ENCODE data around the gene EFNA5.

EFNA5 gene

GRCh38 chr5:107670932-107671741, at the start of gene EFNA5:
TSS of gene EFNA5 (minus strand) at chr5:107670937.
- Histone ChIP-seq H3K36me3 (ENCODE audit: insufficient read depth, low read length) (no peaks in the 10 kb centered on the region), H3K4me1 (ENCODE audit: insufficient read depth, low read length) (peaks cover 14% of the 10 kb centered on the region; the same call in 1 of the 2 replicates), H3K9ac (ENCODE audit: low read depth, low read length) (peak within 1 kb of the TSS; percentile 85), H3K9me3 (ENCODE audit: control insufficient read depth, insufficient read depth, low read length) (no peaks in the 10 kb centered on the region)

- Histone ChIP-seq H3K9ac (ENCODE audit: low read depth, low read length) (no peak overlapping the region), H3K4me1 (ENCODE audit: insufficient read depth, low read length) (no peaks in the 10 kb centered on the region), H3K36me3 (ENCODE audit: insufficient read depth, low read length) (no peaks in the 10 kb centered on the region), H3K9me3 (ENCODE audit: control insufficient read depth, insufficient read depth, low read length) (no peaks in the 10 kb centered on the region; the same call in 1 of the 2 replicates)
Observed at GRCh38 chr5:107719034-107719606, 48.4 kb upstream of the EFNA5 start.

GRCh38 chr5:107717816-107718215, 47.1 kb upstream of the EFNA5 start:
- Histone ChIP-seq H3K9me3 (ENCODE audit: control insufficient read depth, insufficient read depth, low read length) (no peaks in the 10 kb centered on the region; the same call in 1 of the 2 replicates), H3K4me1 (ENCODE audit: insufficient read depth, low read length) (no peaks in the 10 kb centered on the region), H3K36me3 (ENCODE audit: insufficient read depth, low read length) (no peaks in the 10 kb centered on the region), H3K9ac (ENCODE audit: low read depth, low read length) (no peak overlapping the region)

- H3K9ac ChIP-seq (ENCODE audit: low read depth, low read length): no peak overlapping the region
- no peaks in the 10 kb centered on the region for H3K4me1 ChIP-seq (ENCODE audit: insufficient read depth, low read length)
Observed at GRCh38 chr5:107713228-107713627, 42.5 kb upstream of the EFNA5 start.

GRCh38 chr5:107712359-107712870, 41.7 kb upstream of the EFNA5 start:
- H3K9ac ChIP-seq (ENCODE audit: low read depth, low read length): no peak overlapping the region
- H3K4me1 ChIP-seq (ENCODE audit: insufficient read depth, low read length): no peaks in the 10 kb centered on the region
- peaks cover 4% of the 10 kb centered on the region; the same call in 1 of the 2 replicates for H3K9me3 ChIP-seq (ENCODE audit: control insufficient read depth, insufficient read depth, low read length)
- no peaks in the 10 kb centered on the region for H3K36me3 ChIP-seq (ENCODE audit: insufficient read depth, low read length)

More at GRCh38 chr5:107713228-107713627, 42.5 kb upstream of the EFNA5 start:
- no peaks in the 10 kb centered on the region for H3K36me3 ChIP-seq (ENCODE audit: insufficient read depth, low read length)
- H3K9me3 ChIP-seq (ENCODE audit: control insufficient read depth, insufficient read depth, low read length): peaks cover 2% of the 10 kb centered on the region; the same call in 1 of the 2 replicates

- no peak overlapping the region for H3K9ac ChIP-seq (ENCODE audit: low read depth, low read length)
Observed at GRCh38 chr5:107705402-107706014, 34.8 kb upstream of the EFNA5 start.

GRCh38 chr5:107704681-107705401, 34.1 kb upstream of the EFNA5 start:
- Histone ChIP-seq H3K36me3 (ENCODE audit: insufficient read depth, low read length) (no peaks in the 10 kb centered on the region), H3K9ac (ENCODE audit: low read depth, low read length) (no peak overlapping the region), H3K9me3 (ENCODE audit: control insufficient read depth, insufficient read depth, low read length) (peaks cover 3% of the 10 kb centered on the region; the same call in 1 of the 2 replicates), H3K4me1 (ENCODE audit: insufficient read depth, low read length) (peaks cover 6% of the 10 kb centered on the region)

More at GRCh38 chr5:107705402-107706014, 34.8 kb upstream of the EFNA5 start:
- Histone ChIP-seq H3K9me3 (ENCODE audit: control insufficient read depth, insufficient read depth, low read length) (peaks cover 3% of the 10 kb centered on the region; the same call in 1 of the 2 replicates), H3K4me1 (ENCODE audit: insufficient read depth, low read length) (peaks cover 6% of the 10 kb centered on the region), H3K36me3 (ENCODE audit: insufficient read depth, low read length) (no peaks in the 10 kb centered on the region)

- Histone ChIP-seq H3K9me3 (ENCODE audit: control insufficient read depth, insufficient read depth, low read length) (no peaks in the 10 kb centered on the region), H3K36me3 (ENCODE audit: insufficient read depth, low read length) (no peaks in the 10 kb centered on the region), H3K4me1 (ENCODE audit: insufficient read depth, low read length) (peaks cover 14% of the 10 kb centered on the region), H3K9ac (ENCODE audit: low read depth, low read length) (no peak overlapping the region)
Observed at GRCh38 chr5:107700481-107700880, 29.7 kb upstream of the EFNA5 start.

GRCh38 chr5:107699425-107699824, 28.7 kb upstream of the EFNA5 start:
- H3K4me1 ChIP-seq (ENCODE audit: insufficient read depth, low read length): peaks cover 12% of the 10 kb centered on the region; the same call in 1 of the 2 replicates
- H3K9me3 ChIP-seq (ENCODE audit: control insufficient read depth, insufficient read depth, low read length): no peaks in the 10 kb centered on the region
- no peak overlapping the region for H3K9ac ChIP-seq (ENCODE audit: low read depth, low read length)
- H3K36me3 ChIP-seq (ENCODE audit: insufficient read depth, low read length): no peaks in the 10 kb centered on the region

- no peak overlapping the region for H3K9ac ChIP-seq (ENCODE audit: low read depth, low read length)
- H3K9me3 ChIP-seq (ENCODE audit: control insufficient read depth, insufficient read depth, low read length): no peaks in the 10 kb centered on the region
- H3K4me1 ChIP-seq (ENCODE audit: insufficient read depth, low read length): peaks cover 12% of the 10 kb centered on the region; the same call in 1 of the 2 replicates
- H3K36me3 ChIP-seq (ENCODE audit: insufficient read depth, low read length): no peaks in the 10 kb centered on the region
Observed at GRCh38 chr5:107698286-107698685, 27.5 kb upstream of the EFNA5 start.

- Histone ChIP-seq H3K9me3 (ENCODE audit: control insufficient read depth, insufficient read depth, low read length) (no peaks in the 10 kb centered on the region), H3K36me3 (ENCODE audit: insufficient read depth, low read length) (no peaks in the 10 kb centered on the region), H3K9ac (ENCODE audit: low read depth, low read length) (no peak overlapping the region), H3K4me1 (ENCODE audit: insufficient read depth, low read length) (peaks cover 12% of the 10 kb centered on the region; the same call in 1 of the 2 replicates)
Observed at GRCh38 chr5:107696498-107696897, 25.8 kb upstream of the EFNA5 start.

- Histone ChIP-seq H3K4me1 (ENCODE audit: insufficient read depth, low read length) (peaks cover 12% of the 10 kb centered on the region; the same call in 1 of the 2 replicates), H3K36me3 (ENCODE audit: insufficient read depth, low read length) (no peaks in the 10 kb centered on the region), H3K9me3 (ENCODE audit: control insufficient read depth, insufficient read depth, low read length) (no peaks in the 10 kb centered on the region), H3K9ac (ENCODE audit: low read depth, low read length) (no peak overlapping the region)
Observed at GRCh38 chr5:107696080-107696479, 25.3 kb upstream of the EFNA5 start.

- Histone ChIP-seq H3K36me3 (ENCODE audit: insufficient read depth, low read length) (no peaks in the 10 kb centered on the region), H3K9ac (ENCODE audit: low read depth, low read length) (no peak overlapping the region), H3K9me3 (ENCODE audit: control insufficient read depth, insufficient read depth, low read length) (no peaks in the 10 kb centered on the region), H3K4me1 (ENCODE audit: insufficient read depth, low read length) (peaks cover 3% of the 10 kb centered on the region; the same call in 1 of the 2 replicates)
Observed at GRCh38 chr5:107687937-107688336, 17.2 kb upstream of the EFNA5 start.

GRCh38 chr5:107687404-107687803, 16.7 kb upstream of the EFNA5 start:
- H3K36me3 ChIP-seq (ENCODE audit: insufficient read depth, low read length): no peaks in the 10 kb centered on the region
- no peaks in the 10 kb centered on the region for H3K9me3 ChIP-seq (ENCODE audit: control insufficient read depth, insufficient read depth, low read length)
- H3K4me1 ChIP-seq (ENCODE audit: insufficient read depth, low read length): peaks cover 3% of the 10 kb centered on the region; the same call in 1 of the 2 replicates
- H3K9ac ChIP-seq (ENCODE audit: low read depth, low read length): no peak overlapping the region
